Activated effector memory CD4-positive, alpha-beta T cell treated with Interleukin-2 at 50 U/mL for 16 hours (primary cell): ENCODE results near the gene SDCCAG8.

Experiments
- DNase-seq: peaks from one replicate; pipeline ENCODE4 v3.0.0-alpha.2; 2020

Gene SDCCAG8

GRCh38 chr1:243513726-243514491 lies 258.1 kb downstream of the SDCCAG8 start:
- DNase-seq, result no peak

GRCh38 chr1:243514927-243515326 lies 259.1 kb downstream of the SDCCAG8 start:
- DNase-seq, result no peak

GRCh38 chr1:243520831-243521230 lies 265.0 kb downstream of the SDCCAG8 start:
- no peak for DNase-seq

- no peak for DNase-seq
These were observed 267.9 kb downstream of the SDCCAG8 start for GRCh38 chr1:243523766-243524165.

GRCh38 chr1:243525085-243525487 lies 269.2 kb downstream of the SDCCAG8 start:
- no peak for DNase-seq

- DNase-seq, result no peak
These were observed 270.3 kb downstream of the SDCCAG8 start for GRCh38 chr1:243526180-243526579.

GRCh38 chr1:243528459-243529121 lies 272.7 kb downstream of the SDCCAG8 start:
- DNase-seq, result no peak

- DNase-seq, result no peak
These were observed 273.7 kb downstream of the SDCCAG8 start for GRCh38 chr1:243529512-243529911.

- no peak for DNase-seq
These were observed 279.2 kb downstream of the SDCCAG8 start for GRCh38 chr1:243535014-243535413.

- no peak for DNase-seq
These were observed 283.8 kb downstream of the SDCCAG8 start for GRCh38 chr1:243539636-243540035.

GRCh38 chr1:243542739-243543415 lies 287.0 kb downstream of the SDCCAG8 start:
- no peak for DNase-seq

- DNase-seq, result no peak
These were observed 287.7 kb downstream of the SDCCAG8 start for GRCh38 chr1:243543501-243543900.

- DNase-seq, result no peak
These were observed 290.6 kb downstream of the SDCCAG8 start for GRCh38 chr1:243546457-243546856.

- no peak for DNase-seq
These were observed 292.1 kb downstream of the SDCCAG8 start for GRCh38 chr1:243547891-243548290.

- DNase-seq, result no peak
These were observed 292.7 kb downstream of the SDCCAG8 start for GRCh38 chr1:243548516-243548915.

- no peak for DNase-seq
These were observed 293.3 kb downstream of the SDCCAG8 start for GRCh38 chr1:243549108-243549507.
